ENCODE data around the gene MARCKS. TPM values are rescaled to one million over a fixed set of nuclear protein-coding genes. Genes with fewer than 3 reads are reported as not detected.

Gene MARCKS
- total RNA-seq, 2 donors from 2014 or later, result 34.3 TPM

GRCh38 chr6:113847447-113847846 is 9.7 kb upstream of the MARCKS start:
- H3K27me3 ChIP-seq (replicated peaks; ENCODE audit: insufficient read depth), result no peaks in the 10 kb centered on the region
- H3K27ac ChIP-seq, result no peak overlapping the region
- ATAC-seq (ENCODE audit: insufficient number of reproducible peaks, low FRiP score, low read depth) (no peak), DNase-seq (ENCODE audit: low spot score) (no peak)
- no peaks in the 10 kb centered on the region for H3K4me1 ChIP-seq (ENCODE audit: control insufficient read depth in 1 of 2, low read depth in 2 of 2)
- no peaks in the 10 kb centered on the region for H3K36me3 ChIP-seq
- no peak overlapping the region for H3K4me3 ChIP-seq
- TF ChIP-seq CTCF (IDR thresholded peaks at IDR 0.05), result no peak
- H3K9me3 ChIP-seq, result no peaks in the 10 kb centered on the region

GRCh38 chr6:113848280-113848679 is 8.9 kb upstream of the MARCKS start:
- no peaks in the 10 kb centered on the region for H3K4me1 ChIP-seq (ENCODE audit: control insufficient read depth in 1 of 2, low read depth in 2 of 2)
- DNase-seq (ENCODE audit: low spot score), result no peak
- ATAC-seq (ENCODE audit: insufficient number of reproducible peaks, low FRiP score, low read depth), result no peak
- no peak overlapping the region for H3K27ac ChIP-seq
- H3K27me3 ChIP-seq (replicated peaks; ENCODE audit: insufficient read depth), result no peaks in the 10 kb centered on the region
- no peaks in the 10 kb centered on the region for H3K9me3 ChIP-seq
- TF ChIP-seq CTCF (IDR thresholded peaks at IDR 0.05), result no peak
- no peaks in the 10 kb centered on the region for H3K36me3 ChIP-seq
- H3K4me3 ChIP-seq, result no peak overlapping the region

- ATAC-seq (ENCODE audit: insufficient number of reproducible peaks, low FRiP score, low read depth), result no peak
- Histone ChIP-seq H3K4me1 (ENCODE audit: control insufficient read depth in 1 of 2, low read depth in 2 of 2) (no peaks in the 10 kb centered on the region), H3K4me3 (no peak overlapping the region), H3K27me3 (replicated peaks; ENCODE audit: insufficient read depth) (no peaks in the 10 kb centered on the region), H3K27ac (no peak overlapping the region), H3K36me3 (no peaks in the 10 kb centered on the region), H3K9me3 (no peaks in the 10 kb centered on the region)
- no peak for TF ChIP-seq CTCF (IDR thresholded peaks at IDR 0.05)
- DNase-seq (ENCODE audit: low spot score), result no peak
These were observed 8.3 kb upstream of the MARCKS start for GRCh38 chr6:113848811-113849210.

- no peak overlapping the region for H3K27ac ChIP-seq
- no peak overlapping the region for H3K4me3 ChIP-seq
- H3K36me3 ChIP-seq, result no peaks in the 10 kb centered on the region
- ATAC-seq (ENCODE audit: insufficient number of reproducible peaks, low FRiP score, low read depth), result no peak
- H3K9me3 ChIP-seq, result no peaks in the 10 kb centered on the region
- TF ChIP-seq CTCF (IDR thresholded peaks at IDR 0.05), result no peak
- H3K4me1 ChIP-seq (ENCODE audit: control insufficient read depth in 1 of 2, low read depth in 2 of 2), result peaks cover 0 to 5% of the 10 kb centered on the region in 2 donors
- no peak for DNase-seq (ENCODE audit: low spot score)
- no peaks in the 10 kb centered on the region for H3K27me3 ChIP-seq (replicated peaks; ENCODE audit: insufficient read depth)
These were observed 3.9 kb upstream of the MARCKS start for GRCh38 chr6:113853252-113853651.

- TF ChIP-seq CTCF (IDR thresholded peaks at IDR 0.05), result no peak
- Histone ChIP-seq H3K27me3 (replicated peaks; ENCODE audit: insufficient read depth) (no peaks in the 10 kb centered on the region), H3K27ac (peak overlapping the region; percentile 13 to 55), H3K9me3 (no peaks in the 10 kb centered on the region), H3K36me3 (no peaks in the 10 kb centered on the region), H3K4me1 (ENCODE audit: control insufficient read depth in 1 of 2, low read depth in 2 of 2) (peaks cover 5 to 9% of the 10 kb centered on the region in 2 donors), H3K4me3 (peak overlapping the region; percentile 96)
- ATAC-seq (ENCODE audit: insufficient number of reproducible peaks, low FRiP score, low read depth), result no peak
- no peak for DNase-seq (ENCODE audit: low spot score)
These were observed 2.3 kb upstream of the MARCKS start for GRCh38 chr6:113854531-113855499.

All from thoracic aorta (tissue), 2 donors.